ENCODE results near the gene BCL6.

- TF ChIP-seq ZNF384 (IDR thresholded peaks at IDR 0.05) (no peak), BHLHE40 (IDR thresholded peaks at IDR 0.05; ENCODE audit: borderline replicate concordance) (no peak), HDGF (IDR thresholded peaks at IDR 0.05; ENCODE audit: borderline replicate concordance) (no peak), SP1 (IDR thresholded peaks at IDR 0.05) (no peak), FOXM1 (IDR thresholded peaks at IDR 0.05; ENCODE audit: borderline replicate concordance) (no peak), ARNT (IDR thresholded peaks at IDR 0.05) (no peak), TARDBP (IDR thresholded peaks at IDR 0.05) (no peak), LEF1 (IDR thresholded peaks at IDR 0.05; ENCODE audit: borderline replicate concordance) (no peak), FOXA1 (IDR thresholded peaks at IDR 0.05) (no peak)
- TF ChIP-seq, protein P1, sequence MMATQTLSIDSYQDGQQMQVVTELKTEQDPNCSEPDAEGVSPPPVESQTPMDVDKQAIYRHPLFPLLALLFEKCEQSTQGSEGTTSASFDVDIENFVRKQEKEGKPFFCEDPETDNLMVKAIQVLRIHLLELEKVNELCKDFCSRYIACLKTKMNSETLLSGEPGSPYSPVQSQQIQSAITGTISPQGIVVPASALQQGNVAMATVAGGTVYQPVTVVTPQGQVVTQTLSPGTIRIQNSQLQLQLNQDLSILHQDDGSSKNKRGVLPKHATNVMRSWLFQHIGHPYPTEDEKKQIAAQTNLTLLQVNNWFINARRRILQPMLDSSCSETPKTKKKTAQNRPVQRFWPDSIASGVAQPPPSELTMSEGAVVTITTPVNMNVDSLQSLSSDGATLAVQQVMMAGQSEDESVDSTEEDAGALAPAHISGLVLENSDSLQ (IDR thresholded peaks at IDR 0.05), result no peak
Measured at GRCh38 chr3:187686621-187687273, 58.5 kb downstream of the BCL6 start.
